ENCODE data around the gene ZNF112. TPM values are rescaled to one million over a fixed set of nuclear protein-coding genes. Genes with fewer than 3 reads are reported as not detected.
A peak's percentile ranks its signal among the peaks of the same experiment; 100 is the strongest.
"Not testable (repeated sequence)": the region's sequence is repeated elsewhere in the genome, so short reads cannot be mapped to it uniquely, and the experiment has no call there.

Gene ZNF112
- total RNA-seq = 3.6 and 7.6 TPM in 2 replicates

DNA sequence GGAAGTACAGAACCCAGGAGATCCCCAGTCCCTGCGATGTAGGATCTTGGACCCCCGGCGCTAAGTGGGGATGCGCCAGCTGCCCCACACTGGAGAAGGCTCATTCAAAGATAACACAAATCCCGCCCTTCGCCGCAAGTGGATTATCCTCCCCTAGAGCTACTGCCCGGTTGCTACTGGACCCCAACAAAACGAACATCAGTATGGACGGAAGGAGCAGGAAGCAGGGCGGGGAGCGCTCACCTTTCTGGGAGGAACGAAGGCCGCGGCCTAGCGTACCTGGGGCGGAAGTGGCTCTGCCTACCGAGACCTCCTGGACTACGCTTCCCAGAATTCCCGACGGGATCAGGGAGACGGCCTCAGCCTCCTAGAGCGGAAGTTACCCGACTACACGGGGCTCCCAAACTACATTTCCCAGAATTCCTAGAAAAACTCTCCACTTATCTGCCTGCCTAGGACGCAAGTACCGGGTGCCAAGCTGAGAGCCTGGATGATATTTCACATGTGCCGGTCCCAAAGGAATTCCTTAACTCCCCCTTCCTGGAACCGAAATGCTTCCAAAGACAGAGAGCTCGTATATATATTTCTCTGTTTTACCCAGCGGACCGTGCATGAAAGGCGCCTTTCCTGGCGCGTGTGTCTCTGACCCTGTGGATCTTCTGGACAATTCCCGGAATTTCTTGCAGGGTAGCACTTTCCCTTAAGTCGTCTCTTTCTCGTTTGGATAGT lies at the start of gene ZNF112:
Gene ZNF112 (minus strand): TSS at position 298 of the 729 bp plus-strand sequence. CDS start 16,141 bp downstream, outside the sequence.
- peak within 1 kb of the TSS; percentile 71 for H3K4me3 ChIP-seq (ENCODE audit: low read depth, low read length)
- no peaks in the 10 kb centered on the region for H3K27me3 ChIP-seq (ENCODE audit: control insufficient read depth, insufficient read depth, low read length)
- TF ChIP-seq, protein P1, sequence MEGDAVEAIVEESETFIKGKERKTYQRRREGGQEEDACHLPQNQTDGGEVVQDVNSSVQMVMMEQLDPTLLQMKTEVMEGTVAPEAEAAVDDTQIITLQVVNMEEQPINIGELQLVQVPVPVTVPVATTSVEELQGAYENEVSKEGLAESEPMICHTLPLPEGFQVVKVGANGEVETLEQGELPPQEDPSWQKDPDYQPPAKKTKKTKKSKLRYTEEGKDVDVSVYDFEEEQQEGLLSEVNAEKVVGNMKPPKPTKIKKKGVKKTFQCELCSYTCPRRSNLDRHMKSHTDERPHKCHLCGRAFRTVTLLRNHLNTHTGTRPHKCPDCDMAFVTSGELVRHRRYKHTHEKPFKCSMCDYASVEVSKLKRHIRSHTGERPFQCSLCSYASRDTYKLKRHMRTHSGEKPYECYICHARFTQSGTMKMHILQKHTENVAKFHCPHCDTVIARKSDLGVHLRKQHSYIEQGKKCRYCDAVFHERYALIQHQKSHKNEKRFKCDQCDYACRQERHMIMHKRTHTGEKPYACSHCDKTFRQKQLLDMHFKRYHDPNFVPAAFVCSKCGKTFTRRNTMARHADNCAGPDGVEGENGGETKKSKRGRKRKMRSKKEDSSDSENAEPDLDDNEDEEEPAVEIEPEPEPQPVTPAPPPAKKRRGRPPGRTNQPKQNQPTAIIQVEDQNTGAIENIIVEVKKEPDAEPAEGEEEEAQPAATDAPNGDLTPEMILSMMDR (IDR thresholded peaks at IDR 0.05; ENCODE audit: insufficient read depth, low read length, poor library complexity, severe bottlenecking) = no peak
- DNase-seq (ENCODE audit: low read depth) = peak; percentile 78
- H3K36me3 ChIP-seq (ENCODE audit: control insufficient read depth, insufficient read depth, low read length) = no peaks in the 10 kb centered on the region

DNA sequence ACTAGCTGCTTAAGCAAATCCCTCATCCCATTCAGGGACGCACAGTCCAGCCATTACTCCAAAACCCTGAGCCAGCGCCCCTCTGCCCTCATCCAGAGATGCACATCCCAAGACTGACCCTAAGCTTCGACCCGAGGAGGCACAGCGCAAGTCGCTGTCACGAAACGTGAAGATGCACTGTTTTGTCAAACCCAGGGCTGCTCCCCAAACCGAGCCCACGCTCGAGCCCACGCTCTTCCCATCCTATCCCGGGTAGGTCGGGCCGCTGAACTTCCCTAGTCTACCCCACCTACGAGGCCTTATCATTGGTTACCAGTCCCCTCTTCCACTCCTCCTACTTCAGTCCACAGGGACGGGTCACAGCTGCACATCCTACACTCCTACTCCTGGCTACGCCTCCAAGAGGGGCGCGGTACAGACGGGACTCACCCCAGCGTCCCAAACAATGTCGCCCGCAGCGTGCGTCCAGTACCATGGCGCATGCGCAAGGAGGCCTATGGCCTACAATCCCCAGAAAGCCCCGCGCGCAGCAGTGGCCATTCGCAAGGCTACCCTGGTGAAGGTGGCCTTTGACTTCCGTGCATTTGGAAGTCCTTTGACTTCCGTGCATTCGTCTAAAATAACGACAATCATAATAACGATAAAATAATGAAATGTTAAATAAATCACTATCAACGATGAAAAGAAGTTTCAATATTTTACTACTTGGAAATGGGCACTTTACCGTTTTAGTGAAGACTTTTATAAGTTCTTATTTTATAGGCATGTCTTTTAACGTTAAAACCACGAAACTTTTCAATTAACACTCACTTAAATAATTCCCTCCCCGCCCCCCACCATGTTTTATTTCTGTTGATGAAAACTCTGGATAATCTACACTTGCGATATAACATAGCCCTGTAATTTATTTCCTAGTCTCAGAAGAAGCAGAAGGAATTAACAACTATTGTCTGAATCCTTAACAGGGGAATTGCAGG lies 44.9 kb upstream of the ZNF112 start, which contains the start of gene ZNF285:
Gene ZNF285 (minus strand): TSS at position 470 of the 977 bp plus-strand sequence. CDS start 4,395 bp downstream, outside the sequence.
- Histone ChIP-seq H3K27me3 (ENCODE audit: control insufficient read depth, insufficient read depth, low read length) (no peaks in the 10 kb centered on the region), H3K4me3 (ENCODE audit: low read depth, low read length) (peak within 1 kb of the TSS; percentile 66), H3K36me3 (ENCODE audit: control insufficient read depth, insufficient read depth, low read length) (no peaks in the 10 kb centered on the region)
- TF ChIP-seq, protein P1 (IDR thresholded peaks at IDR 0.05; ENCODE audit: insufficient read depth, low read length, poor library complexity, severe bottlenecking) = no peak
- peak; percentile 86 for DNase-seq (ENCODE audit: low read depth)

DNA sequence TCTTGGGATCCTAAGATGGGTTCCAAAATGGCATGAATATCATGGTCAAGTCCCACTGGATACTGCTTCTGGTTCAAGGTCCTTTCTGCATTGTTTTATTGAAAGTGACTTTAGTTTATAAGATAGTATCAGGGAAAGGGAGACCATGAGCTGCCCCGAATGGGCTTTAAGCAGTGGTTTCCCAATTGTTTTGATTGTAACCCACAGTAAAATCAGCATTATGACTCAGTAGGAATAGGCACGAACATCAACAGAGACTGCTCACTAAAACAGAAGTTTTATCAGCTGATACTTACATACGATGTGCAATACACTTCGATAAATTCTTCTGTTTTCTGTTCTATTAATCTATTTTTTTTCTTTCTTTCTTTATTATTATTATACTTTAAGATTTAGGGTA lies 32.8 kb upstream of the ZNF112 start:
- H3K4me3 ChIP-seq (ENCODE audit: low read depth, low read length); H3K36me3 ChIP-seq (ENCODE audit: control insufficient read depth, insufficient read depth, low read length); H3K27me3 ChIP-seq (ENCODE audit: control insufficient read depth, insufficient read depth, low read length); DNase-seq (ENCODE audit: low read depth): not testable (repeated sequence)

DNA sequence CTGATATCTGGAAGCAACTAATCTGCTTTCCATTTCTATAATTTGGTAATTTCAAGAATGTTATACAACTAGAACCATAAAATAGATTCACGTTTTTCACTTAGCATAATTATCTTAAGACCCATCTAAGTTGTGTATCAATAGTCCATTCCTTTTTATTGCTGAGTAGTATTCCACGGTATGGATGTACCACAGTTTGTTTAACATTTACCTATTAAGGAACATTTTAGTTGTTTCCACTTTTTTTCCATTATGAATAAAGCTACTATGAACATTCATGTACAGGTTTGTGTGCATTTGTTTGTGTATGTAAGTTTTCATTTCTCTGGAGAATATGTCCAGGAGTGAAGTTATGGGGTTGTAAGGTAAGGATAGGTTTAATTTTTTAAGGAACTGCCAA lies 18.3 kb upstream of the ZNF112 start:
- TF ChIP-seq, protein P1 (IDR thresholded peaks at IDR 0.05; ENCODE audit: insufficient read depth, low read length, poor library complexity, severe bottlenecking) = no peak
- Histone ChIP-seq H3K4me3 (ENCODE audit: low read depth, low read length) (no peak overlapping the region), H3K36me3 (ENCODE audit: control insufficient read depth, insufficient read depth, low read length) (no peaks in the 10 kb centered on the region), H3K27me3 (ENCODE audit: control insufficient read depth, insufficient read depth, low read length) (no peaks in the 10 kb centered on the region)
- DNase-seq (ENCODE audit: low read depth) = no peak

DNA sequence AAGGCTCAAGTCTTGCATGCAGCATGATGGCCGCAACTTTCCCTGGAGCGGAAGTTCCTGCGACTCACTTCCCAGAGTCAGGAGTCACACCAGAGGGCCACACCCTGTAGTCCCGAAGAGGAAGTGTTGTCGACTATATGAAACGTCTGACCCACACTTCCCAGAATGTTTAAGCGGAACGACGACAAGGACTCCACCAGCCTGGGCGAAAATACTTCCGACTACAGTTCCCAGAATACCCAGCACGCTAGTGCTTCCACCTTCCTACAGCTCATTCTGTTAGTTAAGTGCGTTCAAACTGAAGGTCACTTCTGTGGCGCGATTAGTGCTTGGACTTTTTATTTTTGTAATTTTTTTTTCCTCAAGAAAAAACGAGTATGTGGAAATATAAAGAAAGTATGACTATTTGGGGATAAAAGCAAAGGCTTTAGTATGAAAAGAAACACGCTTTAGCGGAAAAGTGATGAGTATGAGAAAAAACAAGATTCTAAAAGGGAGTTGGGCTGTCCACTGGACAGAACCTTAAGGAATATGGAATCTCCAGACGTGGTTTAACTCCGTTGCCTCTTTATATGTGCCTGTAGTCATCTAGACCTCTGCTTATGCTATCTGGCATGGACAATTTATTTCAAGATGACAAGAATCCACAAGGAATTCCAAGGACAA lies 15.5 kb upstream of the ZNF112 start:
- H3K36me3 ChIP-seq (ENCODE audit: control insufficient read depth, insufficient read depth, low read length) = no peaks in the 10 kb centered on the region
- no peaks in the 10 kb centered on the region for H3K27me3 ChIP-seq (ENCODE audit: control insufficient read depth, insufficient read depth, low read length)
- no peak overlapping the region for H3K4me3 ChIP-seq (ENCODE audit: low read depth, low read length)
- no peak for DNase-seq (ENCODE audit: low read depth)
- TF ChIP-seq, protein P1 (IDR thresholded peaks at IDR 0.05; ENCODE audit: insufficient read depth, low read length, poor library complexity, severe bottlenecking) = no peak
